PC-3 (cell line): ENCODE measurements around the gene PTPN14. TPM values are rescaled to one million over a fixed set of nuclear protein-coding genes. Genes with fewer than 3 reads are reported as not detected.

Source experiments
- ATAC-seq: fragments of 200-7000 bp; cut with Tn5 transposase; 2 replicates; pipeline ENCODE4 v1.9.1; 2020; ENCODE audit warnings: mild to moderate bottlenecking, moderate library complexity
- BruUV-seq: library from RNA; stranded (reverse); fragments of 400-500 nt; replicated peaks from 2 replicates; lab custom pipeline; 2021; lab: Mats Ljungman, UMichigan
- CTCF ChIA-PET: fragments of 300-600 bp; sonication (Branson Sonifier 250); formaldehyde crosslinking; loops from one replicate; lab custom pipeline; 2022; ENCODE audit warnings: antibody characterized with exemption; lab: Charles Lee
- POLR2A ChIA-PET: fragments of 300-600 bp; sonication (Branson Sonifier 250); formaldehyde crosslinking; loops from one replicate; lab custom pipeline; 2022; ENCODE audit warnings: antibody characterized with exemption; ENCODE audit not compliant: unreplicated experiment; lab: Charles Lee
- DNase-seq: peaks from one replicate; pipeline ENCODE4 v3.0.0-alpha.2; 2015
- H2AFZ ChIP-seq: fragments of 300-600 bp; sonication (generic); 2 replicates; pipeline ENCODE4 v1.6.0; 2016; ENCODE audit warnings: antibody characterized with exemption, low read length
- H3F3A ChIP-seq: fragments of 300-600 bp; sonication (generic); one replicate; pipeline ENCODE4 v1.6.0; 2017; ENCODE audit warnings: antibody characterized with exemption, low read length, control low read depth, mild to moderate bottlenecking; ENCODE audit not compliant: unreplicated experiment
- H3K27ac ChIP-seq: fragments of 300-600 bp; sonication (generic); 2 replicates; pipeline ENCODE4 v1.5.1; 2016; ENCODE audit warnings: mild to moderate bottlenecking, low read length
- H3K27me3 ChIP-seq: fragments of 300-600 bp; sonication (generic); 2 replicates; pipeline ENCODE4 v1.6.1; 2016; ENCODE audit warnings: low read length, mixed read lengths
- H3K36me3 ChIP-seq: fragments of 300-600 bp; sonication (generic); 2 replicates; pipeline ENCODE4 v1.6.1; 2016; ENCODE audit warnings: low read depth, mixed run types, low read length, mixed read lengths
- H3K4me1 ChIP-seq: fragments of 300-600 bp; sonication (generic); 2 replicates; pipeline ENCODE4 v1.5.1; 2016; ENCODE audit warnings: low read length; ENCODE audit not compliant: insufficient read depth
- H3K4me2 ChIP-seq: fragments of 300-600 bp; sonication (generic); 2 replicates; pipeline ENCODE4 v1.6.0; 2016; ENCODE audit warnings: low read length
- H3K4me3 ChIP-seq: fragments of 300-600 bp; sonication (generic); 2 replicates; pipeline ENCODE4 v1.5.1; 2016; ENCODE audit warnings: mild to moderate bottlenecking, low read length, mixed read lengths
- H3K79me2 ChIP-seq: fragments of 300-600 bp; sonication (generic); 2 replicates; pipeline ENCODE4 v1.6.1; 2017; ENCODE audit warnings: low read length, mixed read lengths
- H3K9ac ChIP-seq: fragments of 300-600 bp; sonication (generic); 2 replicates; pipeline ENCODE4 v1.6.0; 2016; ENCODE audit warnings: mild to moderate bottlenecking, low read length
- H3K9me2 ChIP-seq: fragments of 300-600 bp; sonication (generic); replicated peaks from 2 replicates; pipeline ENCODE4 v1.6.1; 2016; ENCODE audit warnings: mixed run types, low read length, mixed read lengths
- H3K9me3 ChIP-seq: fragments of 300-600 bp; sonication (generic); 2 replicates; pipeline ENCODE4 v1.6.1; 2016; ENCODE audit warnings: low read length, mixed read lengths
- H4K20me1 ChIP-seq: fragments of 300-600 bp; sonication (generic); 2 replicates; pipeline ENCODE4 v1.6.1; 2016; ENCODE audit warnings: low read length, mixed read lengths
- EZH2 ChIP-seq: fragments of 300-600 bp; sonication (generic); IDR thresholded peaks from one replicate; pipeline ENCODE4 v1.6.1; 2017; ENCODE audit warnings: antibody characterized with exemption, mild to moderate bottlenecking, low read length; ENCODE audit not compliant: unreplicated experiment
- EZH2phosphoT487 ChIP-seq: fragments of 300-600 bp; sonication (generic); IDR thresholded peaks from 2 replicates; pipeline ENCODE4 v1.6.1; 2018; ENCODE audit warnings: mild to moderate bottlenecking, antibody characterized with exemption, low read length, borderline replicate concordance
- intact Hi-C: fragments of 100-400 bp; cut with micrococcal nuclease; formaldehyde crosslinking; loops from 2 replicates; pipeline ENCODE4 v1.9.0; 2023
- total RNA-seq: library from RNA; depleted of rRNA; stranded (reverse); fragments of >200 nt; gene quantifications from 2 replicates; pipeline ENCODE4 v1.2.3, GENCODE V29; 2014
- TF ChIP-seq, protein P1 (sequence below): fragments of 300-600 bp; sonication (generic); conservative IDR thresholded peaks from 2 replicates; pipeline ENCODE4 v1.5.1; 2017; ENCODE audit warnings: antibody characterized with exemption, low read depth, mild to moderate bottlenecking, low read length

Gene PTPN14
- total RNA-seq, 1 experiment from 2014 or later, result 12.6 TPM

DNA sequence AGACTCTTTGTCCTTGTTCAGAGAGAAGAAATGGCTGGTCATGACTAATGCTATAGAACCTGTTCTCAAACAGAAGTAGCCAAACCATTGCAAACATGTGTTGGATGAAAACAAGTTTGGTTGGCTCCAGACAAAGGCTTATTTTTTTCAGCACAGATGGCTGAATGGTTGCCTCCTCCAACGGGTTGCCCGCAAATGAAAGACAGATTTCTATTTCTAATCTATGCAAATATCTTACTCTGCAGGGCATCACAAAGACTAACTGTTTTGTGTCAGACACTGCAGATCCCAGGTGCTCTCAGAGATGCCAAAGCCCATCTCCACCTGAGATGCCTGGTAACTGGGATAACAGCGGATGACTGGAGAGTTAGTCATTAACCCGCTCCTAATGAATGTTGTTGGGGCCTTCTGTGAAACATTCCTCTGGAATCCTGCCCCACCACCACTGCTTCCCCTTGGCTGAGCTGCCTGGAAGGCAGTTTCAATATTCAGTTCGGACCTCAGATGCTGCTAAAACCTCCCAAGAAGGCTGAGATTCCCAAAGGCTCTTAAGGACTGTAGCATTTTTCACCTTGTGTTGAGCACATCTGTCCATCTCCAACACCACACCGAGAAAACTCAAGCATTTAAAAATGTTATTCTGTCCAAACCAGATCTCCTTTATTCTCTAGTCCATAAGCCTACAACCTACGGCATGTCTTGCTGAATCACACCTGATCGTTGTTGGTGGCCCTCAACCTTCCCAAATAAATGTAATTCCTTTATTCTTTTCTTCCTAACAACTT is 104.4 kb downstream of the PTPN14 start:
- Histone ChIP-seq H3K27me3 (no peaks in the 10 kb centered on the region), H3K4me2 (peak overlapping the region; percentile 79), H3K36me3 (no peaks in the 10 kb centered on the region), H3F3A (peaks cover 19% of the 10 kb centered on the region), H4K20me1 (no peaks in the 10 kb centered on the region), H3K9ac (peak overlapping the region; percentile 68), H3K9me3 (no peaks in the 10 kb centered on the region), H3K27ac (peak overlapping the region; percentile 95), H3K4me3 (peak overlapping the region; percentile 59), H2AFZ (peak overlapping the region; percentile 9; the same call in 1 of the 2 replicates), H3K79me2 (peaks cover 48% of the 10 kb centered on the region), H3K4me1 (peaks cover 48% of the 10 kb centered on the region), H3K9me2 (no peaks in the 10 kb centered on the region)
- ChIA-PET CTCF (interaction anchor here (0.6 kb wide), 1 partner anchor 233 kb away, joined by 3 read pairs; no protein-coding TSS in a partner anchor), POLR2A (interaction anchor here (0.6 to 0.7 kb wide), 2 partner anchors 102 to 385 kb away, joined by 3 to 5 read pairs; no protein-coding TSS in a partner anchor)
- no TSS peak for BruUV-seq
- TF ChIP-seq EZH2 (no peak), EZH2phosphoT487 (no peak)
- TF ChIP-seq, protein P1, sequence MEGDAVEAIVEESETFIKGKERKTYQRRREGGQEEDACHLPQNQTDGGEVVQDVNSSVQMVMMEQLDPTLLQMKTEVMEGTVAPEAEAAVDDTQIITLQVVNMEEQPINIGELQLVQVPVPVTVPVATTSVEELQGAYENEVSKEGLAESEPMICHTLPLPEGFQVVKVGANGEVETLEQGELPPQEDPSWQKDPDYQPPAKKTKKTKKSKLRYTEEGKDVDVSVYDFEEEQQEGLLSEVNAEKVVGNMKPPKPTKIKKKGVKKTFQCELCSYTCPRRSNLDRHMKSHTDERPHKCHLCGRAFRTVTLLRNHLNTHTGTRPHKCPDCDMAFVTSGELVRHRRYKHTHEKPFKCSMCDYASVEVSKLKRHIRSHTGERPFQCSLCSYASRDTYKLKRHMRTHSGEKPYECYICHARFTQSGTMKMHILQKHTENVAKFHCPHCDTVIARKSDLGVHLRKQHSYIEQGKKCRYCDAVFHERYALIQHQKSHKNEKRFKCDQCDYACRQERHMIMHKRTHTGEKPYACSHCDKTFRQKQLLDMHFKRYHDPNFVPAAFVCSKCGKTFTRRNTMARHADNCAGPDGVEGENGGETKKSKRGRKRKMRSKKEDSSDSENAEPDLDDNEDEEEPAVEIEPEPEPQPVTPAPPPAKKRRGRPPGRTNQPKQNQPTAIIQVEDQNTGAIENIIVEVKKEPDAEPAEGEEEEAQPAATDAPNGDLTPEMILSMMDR, result no peak
- intact Hi-C loops, result loop anchor here (1.0 to 5.0 kb wide), 7 partner anchors 20 to 140 kb away; no protein-coding TSS in a partner anchor
- peak; percentile 99 for DNase-seq
- ATAC-seq, result peak; percentile 86

DNA sequence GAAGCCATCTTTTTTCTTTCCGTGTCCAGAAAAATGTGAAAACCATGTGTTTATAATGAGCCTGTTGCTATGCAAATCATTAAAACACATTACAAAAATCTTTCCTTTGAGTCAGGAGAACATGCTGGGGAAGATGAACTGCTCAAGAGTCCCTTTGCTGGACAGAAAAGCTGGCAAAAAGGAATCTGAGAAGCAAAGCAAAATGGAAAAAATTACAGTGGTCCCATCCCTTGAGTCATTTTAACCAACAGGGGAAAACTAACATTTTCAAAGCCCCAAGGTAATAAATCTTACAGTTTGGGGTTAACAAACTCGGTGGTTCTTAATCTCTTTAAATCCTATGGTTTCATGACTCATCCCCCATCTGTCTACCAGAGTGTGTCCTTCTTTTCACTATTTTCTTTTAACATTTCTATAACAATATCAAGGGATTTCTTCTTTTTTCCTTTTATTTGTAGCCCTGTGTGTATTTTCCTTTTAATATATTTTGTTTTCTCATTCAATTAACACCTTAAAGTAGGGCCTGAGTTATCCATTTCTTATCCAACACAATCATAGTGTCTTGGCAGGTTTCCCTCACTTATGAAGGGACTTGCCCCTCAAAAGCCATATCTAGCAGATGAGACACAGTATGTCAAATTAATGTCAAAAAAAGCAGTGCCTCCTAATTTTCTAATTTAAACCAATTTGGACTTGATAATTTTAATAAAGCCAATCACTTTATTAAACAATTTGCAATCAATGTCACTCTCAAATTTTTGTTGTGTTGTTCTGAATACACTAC is 105.4 kb downstream of the PTPN14 start:
- ATAC-seq (peak; percentile 28), DNase-seq (peak; percentile 92)
- Histone ChIP-seq H3K4me1 (peaks cover 48% of the 10 kb centered on the region), H3K27me3 (no peaks in the 10 kb centered on the region), H3K9me3 (no peaks in the 10 kb centered on the region), H3K27ac (peak overlapping the region; percentile 95), H3K36me3 (no peaks in the 10 kb centered on the region), H2AFZ (peak overlapping the region; percentile 36; the same call in 1 of the 2 replicates), H4K20me1 (no peaks in the 10 kb centered on the region), H3F3A (peaks cover 19% of the 10 kb centered on the region), H3K9me2 (no peaks in the 10 kb centered on the region), H3K4me3 (peak overlapping the region; percentile 46), H3K9ac (peak overlapping the region; percentile 68), H3K4me2 (peak overlapping the region; percentile 79), H3K79me2 (peaks cover 38% of the 10 kb centered on the region)
- CTCF ChIA-PET, result no interaction called here
- BruUV-seq, result no TSS peak
- TF ChIP-seq EZH2 (no peak), EZH2phosphoT487 (no peak)
- TF ChIP-seq, protein P1, result no peak
- POLR2A ChIA-PET, result no interaction called here
- intact Hi-C loops, result loop anchor here (1.0 to 5.0 kb wide), 6 partner anchors 18 to 141 kb away; no protein-coding TSS in a partner anchor
